Hepatic stellate cell (primary cell): ENCODE measurements around the gene IPCEF1.
A peak's percentile ranks its signal among the peaks of the same experiment; 100 is the strongest.
"Not testable (repeated sequence)": the region's sequence is repeated elsewhere in the genome, so short reads cannot be mapped to it uniquely, and the experiment has no call there.

ENCODE experiments used
- DNase-seq: peaks from one replicate; pipeline ENCODE4 v3.0.0; 2011; ENCODE audit warnings: low spot score

Gene IPCEF1

GRCh38 chr6:154246723-154247118 is 109.9 kb downstream of the IPCEF1 start:
- no peak for DNase-seq

GRCh38 chr6:154245506-154245905 is 111.1 kb downstream of the IPCEF1 start:
- no peak for DNase-seq

GRCh38 chr6:154243793-154244750 is 112.5 kb downstream of the IPCEF1 start:
- no peak for DNase-seq

GRCh38 chr6:154242617-154243357 is 113.8 kb downstream of the IPCEF1 start:
- no peak for DNase-seq

- DNase-seq: no peak
Measured at GRCh38 chr6:154241581-154241980, 115.0 kb downstream of the IPCEF1 start.

- DNase-seq: not testable (repeated sequence)
Measured at GRCh38 chr6:154241061-154241460, 115.5 kb downstream of the IPCEF1 start.

GRCh38 chr6:154239392-154239791 is 117.2 kb downstream of the IPCEF1 start:
- no peak for DNase-seq

- no peak for DNase-seq
Measured at GRCh38 chr6:154238831-154239230, 117.8 kb downstream of the IPCEF1 start.

GRCh38 chr6:154236646-154237301 is 119.8 kb downstream of the IPCEF1 start:
- peak; percentile 12 for DNase-seq

GRCh38 chr6:154234019-154234772 is 122.4 kb downstream of the IPCEF1 start:
- DNase-seq: no peak

GRCh38 chr6:154233383-154233782 is 123.2 kb downstream of the IPCEF1 start:
- no peak for DNase-seq

- peak; percentile 34 for DNase-seq
Measured at GRCh38 chr6:154232013-154232910, 124.3 kb downstream of the IPCEF1 start.

- no peak for DNase-seq
Measured at GRCh38 chr6:154230910-154231595, 125.5 kb downstream of the IPCEF1 start.

- no peak for DNase-seq
Measured at GRCh38 chr6:154230393-154230792, 126.2 kb downstream of the IPCEF1 start.

GRCh38 chr6:154229786-154230185 is 126.8 kb downstream of the IPCEF1 start:
- no peak for DNase-seq

- DNase-seq: no peak
Measured at GRCh38 chr6:154228521-154228905, 128.1 kb downstream of the IPCEF1 start.

- no peak for DNase-seq
Measured at GRCh38 chr6:154227862-154228520, 128.6 kb downstream of the IPCEF1 start.

- DNase-seq: no peak
Measured at GRCh38 chr6:154226461-154226860, 130.1 kb downstream of the IPCEF1 start.

- DNase-seq: no peak
Measured at GRCh38 chr6:154223296-154223695, 133.3 kb downstream of the IPCEF1 start.

- no peak for DNase-seq
Measured at GRCh38 chr6:154222716-154223115, 133.9 kb downstream of the IPCEF1 start.
